Stimulated activated CD4-positive, alpha-beta T cell treated with anti-CD3 and anti-CD28 coated beads, TNF-alpha, amount 100 ng/mL, for 24 hours (primary cell): ENCODE results near the gene DTL.

Experiments used
- DNase-seq, 3 experiments: peaks; one replicate each; pipeline ENCODE4 v3.0.0-alpha.2; 2020; ENCODE audit warnings: low read depth in 3 of 3

Gene DTL

GRCh38 chr1:212091438-212092121, 56.0 kb downstream of the DTL start:
- DNase-seq, result no peak

- no peak for DNase-seq
Measured at GRCh38 chr1:212097360-212097759, 61.8 kb downstream of the DTL start.

GRCh38 chr1:212098310-212098709, 62.8 kb downstream of the DTL start:
- no peak for DNase-seq

- DNase-seq, result no peak
Measured at GRCh38 chr1:212098771-212099170, 63.2 kb downstream of the DTL start.

- no peak for DNase-seq
Measured at GRCh38 chr1:212101251-212101650, 65.7 kb downstream of the DTL start.

GRCh38 chr1:212101735-212102134, 66.2 kb downstream of the DTL start:
- DNase-seq, result no peak

GRCh38 chr1:212104586-212105325, 69.2 kb downstream of the DTL start:
- DNase-seq, result no peak

- no peak for DNase-seq
Measured at GRCh38 chr1:212106286-212106792, 70.8 kb downstream of the DTL start.

- DNase-seq, result no peak
Measured at GRCh38 chr1:212107481-212107880, 71.9 kb downstream of the DTL start.

- no peak for DNase-seq
Measured at GRCh38 chr1:212108187-212108586, 72.6 kb downstream of the DTL start.

GRCh38 chr1:212108981-212109380, 73.4 kb downstream of the DTL start:
- no peak for DNase-seq

- no peak for DNase-seq
Measured at GRCh38 chr1:212109728-212110127, 74.2 kb downstream of the DTL start.

GRCh38 chr1:212110617-212111016, 75.1 kb downstream of the DTL start:
- DNase-seq, result no peak

- no peak for DNase-seq
Measured at GRCh38 chr1:212111536-212111935, 76.0 kb downstream of the DTL start.

GRCh38 chr1:212113706-212114105, 78.2 kb downstream of the DTL start:
- DNase-seq, result no peak

GRCh38 chr1:212118167-212118871, 82.8 kb downstream of the DTL start:
- no peak for DNase-seq

GRCh38 chr1:212118872-212119260, 83.3 kb downstream of the DTL start:
- DNase-seq, result no peak

GRCh38 chr1:212119397-212119837, 83.9 kb downstream of the DTL start:
- no peak for DNase-seq

- no peak for DNase-seq
Measured at GRCh38 chr1:212119863-212120262, 84.3 kb downstream of the DTL start.

- DNase-seq, result no peak
Measured at GRCh38 chr1:212121779-212122178, 86.2 kb downstream of the DTL start.

- no peak for DNase-seq
Measured at GRCh38 chr1:212124690-212125582, 89.4 kb downstream of the DTL start.

GRCh38 chr1:212125654-212126053, 90.1 kb downstream of the DTL start:
- no peak for DNase-seq
